Activated CD4-positive, alpha-beta T cell treated with anti-CD3 and anti-CD28 coated beads for 48 hours (primary cell): Measurements from ENCODE around the gene HSPB7.
"Not testable (repeated sequence)": the region's sequence is repeated elsewhere in the genome, so short reads cannot be mapped to it uniquely, and the experiment has no call there.

Experiments used
- DNase-seq: peaks from one replicate; pipeline ENCODE4 v3.0.0-alpha.2; 2020

Gene HSPB7

GRCh38 chr1:16020878-16021277 is 3.0 kb upstream of the HSPB7 start:
- DNase-seq: not testable (repeated sequence)

DNA sequence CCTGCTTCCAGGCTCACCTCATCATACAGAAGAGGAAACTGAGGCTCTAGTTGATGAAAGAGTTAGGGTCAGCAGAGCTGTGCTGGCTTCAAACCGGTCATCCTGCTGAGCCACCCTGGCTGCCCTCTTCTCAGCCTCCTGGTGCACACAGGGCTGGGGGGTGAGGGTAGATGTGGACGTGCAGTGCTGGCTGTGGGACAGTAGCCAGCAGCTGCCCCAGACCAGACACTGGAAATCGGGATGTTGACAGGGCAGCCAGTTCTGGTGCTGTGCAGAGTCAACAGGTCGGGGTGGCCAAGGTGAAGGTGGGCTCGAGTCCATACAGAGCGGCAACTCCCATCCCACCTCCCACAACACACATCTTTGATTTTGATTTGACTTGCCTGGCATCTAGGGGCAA is 2.5 kb upstream of the HSPB7 start:
- DNase-seq: no peak

DNA sequence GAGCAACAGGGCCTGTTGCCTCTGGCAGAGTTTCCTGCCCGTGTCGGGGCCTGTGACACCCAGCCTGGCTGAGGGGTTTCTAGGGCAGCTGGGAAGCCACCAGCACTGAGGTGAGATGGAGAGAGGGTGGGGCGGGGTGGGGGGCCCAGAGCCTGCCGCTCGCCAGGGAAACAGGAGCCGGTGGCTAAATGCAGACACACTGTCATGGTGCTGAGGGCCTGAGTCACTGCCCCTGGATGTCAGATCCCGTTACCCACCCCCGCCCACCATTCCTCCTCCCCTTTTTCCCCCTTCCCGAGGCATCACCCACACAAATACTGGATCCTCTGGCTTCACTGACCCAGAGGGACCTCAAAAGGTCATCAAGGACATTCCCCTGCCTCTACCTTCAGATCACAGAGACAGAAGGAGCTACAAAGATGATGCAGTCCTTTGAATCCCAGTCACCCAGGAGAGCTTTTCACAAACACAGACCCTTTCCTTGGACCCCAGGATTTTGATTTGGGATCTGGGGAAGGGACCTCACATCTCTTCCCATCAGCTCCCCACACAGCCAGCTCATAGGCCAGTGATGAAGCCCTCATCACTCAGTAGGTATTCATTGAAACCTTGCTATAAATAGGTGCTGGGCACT is 1.9 kb upstream of the HSPB7 start:
- DNase-seq: no peak

- no peak for DNase-seq
Measured at GRCh38 chr1:16018749-16019643, 1.2 kb upstream of the HSPB7 start.

- DNase-seq: no peak
Measured at GRCh38 chr1:16018308-16018707, 465 bp upstream of the HSPB7 start.

DNA sequence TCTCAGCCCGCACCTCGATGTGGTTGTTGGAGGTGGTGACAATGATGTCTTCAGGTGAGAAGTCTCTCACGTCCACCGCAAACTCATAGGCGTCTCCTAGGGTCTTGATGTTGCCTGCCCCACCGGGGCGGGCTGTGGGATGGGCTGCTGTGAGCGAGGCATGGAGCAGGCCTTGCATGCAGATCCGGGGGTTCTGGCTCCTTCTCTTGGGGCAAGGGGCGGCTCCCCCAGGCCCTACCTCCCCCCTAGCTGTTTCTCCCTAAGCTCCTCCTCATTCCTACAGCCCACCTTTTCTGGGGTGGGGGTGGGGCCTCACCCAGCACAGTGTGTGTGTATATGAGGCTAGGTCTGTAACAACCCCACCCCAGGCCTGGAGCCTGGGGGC is 775 bp downstream of the HSPB7 start:
- no peak for DNase-seq

GRCh38 chr1:16015960-16016901 is 1.6 kb downstream of the HSPB7 start:
- DNase-seq: no peak

GRCh38 chr1:16015491-16015890 is 2.4 kb downstream of the HSPB7 start:
- no peak for DNase-seq

DNA sequence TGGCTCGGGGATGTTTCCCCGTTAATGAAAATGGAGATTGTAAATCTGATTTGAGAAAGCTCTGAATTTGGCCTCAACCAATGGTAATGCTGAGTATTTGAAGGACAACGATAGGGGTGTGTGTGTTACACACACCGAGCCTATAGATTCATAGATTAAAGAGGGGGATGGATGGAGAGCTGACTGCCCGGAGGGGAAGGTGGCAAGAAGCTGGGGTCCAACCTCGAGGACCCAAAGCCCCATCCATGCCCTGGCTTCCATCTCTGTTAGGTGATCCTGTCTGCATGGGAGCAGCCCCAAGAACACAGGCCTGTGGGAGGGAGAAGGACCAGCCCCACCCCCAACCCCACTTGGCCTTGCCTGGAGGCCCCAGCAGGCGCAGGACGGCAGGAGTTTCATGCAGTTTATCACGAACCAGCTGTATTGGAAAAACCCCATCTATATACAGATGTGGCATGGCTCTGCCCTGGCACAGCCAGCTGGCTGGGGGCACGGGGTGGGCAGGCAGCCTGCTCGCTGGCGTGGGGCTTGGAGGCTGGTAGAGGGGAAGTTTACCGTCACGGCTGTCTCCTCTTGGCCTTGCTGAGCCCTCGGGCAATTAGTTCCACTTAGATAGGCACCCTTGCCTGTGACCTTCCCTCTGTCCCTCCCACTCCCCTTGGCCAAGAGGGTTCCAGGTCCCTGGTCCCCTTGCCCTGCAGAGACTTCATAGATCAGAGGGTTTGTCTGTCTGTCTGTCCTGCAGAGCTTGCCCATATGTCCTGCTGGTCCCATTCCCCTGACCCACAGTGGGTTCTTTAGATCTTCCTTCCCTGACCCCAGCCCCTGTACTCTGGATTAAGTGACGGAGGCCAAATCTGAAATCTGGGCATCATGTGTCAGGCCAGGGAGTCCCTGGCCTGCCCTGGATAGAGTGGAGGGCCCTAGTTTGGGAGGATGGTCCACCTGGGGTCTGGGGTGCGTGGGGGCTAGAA is 3.0 kb downstream of the HSPB7 start:
- DNase-seq: no peak

DNA sequence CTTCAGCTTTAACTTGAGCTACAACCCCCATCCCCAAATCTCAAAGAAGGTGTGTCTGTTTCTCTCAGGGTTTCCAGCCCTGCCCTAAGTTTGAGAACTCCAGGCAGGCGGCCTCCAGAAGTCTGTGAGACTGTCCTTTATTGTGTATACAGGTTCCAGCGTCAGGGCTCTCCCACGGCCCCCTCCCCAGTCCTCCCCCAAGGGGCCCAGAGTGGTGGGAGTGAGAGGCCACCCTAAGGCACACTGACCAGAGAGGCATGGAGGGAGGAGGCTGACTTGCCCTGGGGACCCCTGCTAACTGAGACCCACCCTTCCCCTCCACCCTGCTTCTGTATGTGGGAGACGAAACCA is 4.0 kb downstream of the HSPB7 start:
- no peak for DNase-seq

- DNase-seq: peak; percentile 69
Measured at GRCh38 chr1:16013220-16013907, 4.5 kb downstream of the HSPB7 start.

GRCh38 chr1:16012590-16013219 is 5.1 kb downstream of the HSPB7 start:
- peak; percentile 61 for DNase-seq

GRCh38 chr1:16011936-16012589 is 5.8 kb downstream of the HSPB7 start:
- DNase-seq: no peak

- no peak for DNase-seq
Measured at GRCh38 chr1:16010837-16011236, 7.0 kb downstream of the HSPB7 start.

DNA sequence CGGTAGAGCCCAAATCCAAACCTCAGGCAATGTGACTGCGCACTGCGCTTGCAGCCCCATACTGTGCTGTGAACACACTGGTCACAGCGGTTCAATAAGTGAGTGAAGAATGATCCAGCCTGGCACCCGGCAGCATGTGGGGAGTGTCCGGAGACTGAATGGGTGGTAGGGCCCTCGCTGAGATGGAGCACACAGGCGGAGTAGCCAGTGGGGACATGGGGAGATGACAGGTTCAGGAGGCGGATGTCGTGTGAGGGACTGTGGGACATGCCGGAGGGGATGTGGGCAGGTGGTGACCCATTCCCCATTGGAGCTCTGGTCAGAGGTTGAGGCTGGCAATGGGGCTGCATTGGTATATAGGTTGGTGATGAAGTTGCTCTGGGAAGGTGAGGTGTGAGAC is 8.2 kb downstream of the HSPB7 start:
- DNase-seq: no peak

DNA sequence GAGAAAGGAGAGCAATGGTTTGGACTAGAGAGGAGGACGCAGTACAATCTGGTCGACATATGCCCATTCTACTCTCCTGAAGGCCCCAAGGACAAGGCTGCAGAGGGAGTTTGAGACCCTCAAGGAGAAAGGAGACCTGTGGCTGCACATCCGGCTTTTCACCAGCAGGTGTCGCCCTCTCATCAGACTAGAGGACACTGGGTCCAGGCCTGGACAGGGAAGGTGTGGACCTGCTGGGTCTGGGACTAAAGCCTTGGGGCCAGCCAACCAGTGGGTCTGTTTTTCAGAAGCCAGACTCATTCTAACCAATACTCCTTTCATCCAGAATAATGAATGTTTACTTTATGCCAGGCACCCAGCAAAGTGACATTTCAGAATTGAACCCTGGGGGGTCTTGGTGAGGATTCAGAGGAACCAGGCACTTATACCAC is 8.8 kb downstream of the HSPB7 start:
- DNase-seq: peak; percentile 83

DNA sequence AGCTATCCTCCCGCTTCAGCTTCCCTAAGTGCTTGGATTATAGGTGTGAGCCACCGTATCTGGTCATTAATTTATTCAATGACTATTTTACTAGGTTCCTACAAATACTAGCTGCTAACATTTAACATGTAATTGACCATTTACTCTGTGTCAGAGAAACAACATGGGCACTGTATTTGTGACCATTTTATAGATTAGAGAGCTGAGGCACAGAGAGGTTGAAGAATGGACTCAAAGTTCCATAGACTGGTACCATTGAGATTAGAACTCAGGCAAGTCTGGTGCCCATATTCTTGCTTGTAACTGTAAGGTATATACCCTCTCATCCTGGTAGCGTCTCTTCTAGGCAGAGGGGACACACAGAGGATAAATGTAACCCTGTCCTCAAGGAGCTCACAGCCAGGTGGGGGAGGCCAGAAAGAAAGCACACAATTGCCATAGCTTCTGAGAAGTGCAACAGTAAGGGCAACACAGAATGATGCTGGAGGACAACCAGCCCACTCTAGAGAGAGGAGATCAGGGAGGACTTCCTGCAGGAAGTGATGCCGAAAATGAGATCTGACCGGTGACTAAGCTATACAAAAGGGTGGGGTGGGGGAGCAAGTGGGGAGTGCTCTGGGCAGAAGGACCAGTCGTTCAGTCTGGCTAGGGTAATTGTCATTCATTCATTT is 10.0 kb downstream of the HSPB7 start:
- no peak for DNase-seq

DNA sequence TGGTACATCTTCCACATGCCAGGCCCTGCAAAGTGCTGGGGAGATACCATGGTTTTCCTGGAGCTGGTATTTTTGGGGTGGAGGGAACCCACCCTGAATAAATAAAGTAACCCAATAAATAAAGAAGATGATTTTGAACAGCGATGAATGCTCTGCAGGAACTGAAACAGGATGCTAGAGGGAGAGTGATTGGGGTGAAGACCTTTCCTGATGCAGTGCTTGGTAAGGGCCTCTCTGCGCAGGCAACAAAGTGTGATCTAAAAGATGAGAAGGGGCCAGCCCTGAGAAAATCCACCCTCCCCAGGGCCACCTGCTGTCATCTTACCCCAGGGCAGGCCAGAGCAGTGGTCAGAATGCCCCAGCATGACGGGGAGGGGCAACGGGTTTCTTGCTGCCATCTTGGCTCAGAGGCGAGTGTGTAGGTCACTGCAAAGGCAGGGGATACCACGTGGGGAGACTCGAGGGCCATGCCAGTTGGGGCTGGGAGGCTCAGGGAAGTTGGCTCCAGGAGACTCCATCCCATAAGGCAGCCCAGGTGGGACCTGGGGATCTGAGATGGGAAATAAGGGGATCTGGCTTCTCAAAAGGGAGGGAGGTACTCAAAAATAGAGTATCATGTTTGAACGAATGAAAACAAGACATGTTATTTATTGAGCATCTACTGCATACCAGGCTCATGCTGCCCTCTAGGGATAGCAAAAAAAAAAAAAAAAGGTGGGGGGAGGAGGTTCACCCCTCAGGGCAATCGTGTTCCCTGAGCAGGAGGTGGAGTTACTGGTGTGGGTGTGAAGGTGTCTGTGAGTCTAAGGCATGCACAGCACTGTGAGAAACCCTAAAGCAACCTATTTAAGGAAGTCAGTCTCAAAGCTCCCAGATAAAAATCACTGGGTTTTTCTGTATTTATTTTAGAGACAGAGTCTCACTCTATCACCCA is 11.0 kb downstream of the HSPB7 start:
- DNase-seq: peak; percentile 26

GRCh38 chr1:16006010-16006409 is 11.8 kb downstream of the HSPB7 start:
- DNase-seq: no peak
